ENCODE data around the gene CMPK1.
A peak's percentile ranks its signal among the peaks of the same experiment; 100 is the strongest.
"Not testable (repeated sequence)": the region's sequence is repeated elsewhere in the genome, so short reads cannot be mapped to it uniquely, and the experiment has no call there.

CMPK1 gene, protein sequence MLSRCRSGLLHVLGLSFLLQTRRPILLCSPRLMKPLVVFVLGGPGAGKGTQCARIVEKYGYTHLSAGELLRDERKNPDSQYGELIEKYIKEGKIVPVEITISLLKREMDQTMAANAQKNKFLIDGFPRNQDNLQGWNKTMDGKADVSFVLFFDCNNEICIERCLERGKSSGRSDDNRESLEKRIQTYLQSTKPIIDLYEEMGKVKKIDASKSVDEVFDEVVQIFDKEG

DNA sequence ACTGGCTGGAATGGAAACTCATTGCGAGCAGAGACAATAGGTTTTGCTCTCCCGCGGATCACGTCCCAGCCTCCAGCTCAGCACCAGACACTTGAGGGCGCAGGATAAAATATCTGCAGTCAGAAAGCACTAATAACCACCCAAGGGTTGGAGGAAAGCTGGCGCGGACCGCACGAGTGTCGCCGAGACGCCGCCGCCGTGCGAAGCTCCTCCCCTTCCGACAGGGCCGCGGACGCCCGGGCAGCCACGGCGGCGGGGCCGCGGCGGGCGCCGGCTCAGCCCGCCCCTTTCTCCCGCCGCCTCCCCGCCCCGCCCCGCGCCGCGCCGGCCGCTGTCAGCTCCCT, at the start of gene CMPK1:
Gene CMPK1, plus strand, starts transcription at position 213 of the 344 bp plus-strand sequence. CDS start 156 bp downstream, outside the sequence.
- peak; percentile 78 to 81 for DNase-seq

DNA sequence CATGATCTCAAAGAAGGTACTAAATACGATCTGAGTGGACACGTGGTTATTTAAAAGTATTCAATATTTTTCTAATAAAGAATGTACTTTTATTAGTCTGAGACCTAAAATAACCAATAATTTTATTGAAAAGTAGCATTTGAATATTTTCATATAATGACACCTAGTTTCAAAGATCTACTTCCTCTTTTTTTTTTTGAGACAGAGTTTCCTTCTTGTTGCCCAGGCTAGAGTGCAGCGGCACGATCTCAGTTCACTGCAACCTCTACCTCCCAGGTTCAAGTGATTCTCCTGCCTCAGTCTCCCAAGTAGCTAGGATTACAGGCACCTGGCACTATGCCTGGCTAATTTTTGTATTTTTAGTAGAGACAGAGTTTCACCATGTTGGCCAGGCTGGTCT, 45.5 kb upstream of the CMPK1 start:
- DNase-seq, result not testable (repeated sequence)

DNA sequence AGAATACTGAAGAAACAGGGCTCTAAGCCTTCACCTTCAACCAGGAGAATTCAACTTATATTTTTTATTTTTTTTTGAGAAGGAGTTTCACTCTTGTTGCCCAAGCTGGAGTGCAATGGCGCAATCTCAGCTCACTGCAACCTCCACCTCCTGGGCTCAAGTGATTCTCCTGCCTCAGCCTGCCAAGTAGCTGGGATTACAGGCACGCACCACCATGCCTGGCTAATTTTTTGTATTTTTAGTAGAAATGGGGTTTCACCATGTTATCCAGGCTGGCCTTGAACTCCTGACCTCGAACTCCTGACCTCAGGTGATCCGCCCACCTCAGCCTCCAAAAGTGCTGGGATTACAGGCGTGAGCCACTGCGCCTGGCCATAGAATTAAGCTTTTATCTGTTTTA, 38.7 kb upstream of the CMPK1 start:
- not testable (repeated sequence) for DNase-seq

DNA sequence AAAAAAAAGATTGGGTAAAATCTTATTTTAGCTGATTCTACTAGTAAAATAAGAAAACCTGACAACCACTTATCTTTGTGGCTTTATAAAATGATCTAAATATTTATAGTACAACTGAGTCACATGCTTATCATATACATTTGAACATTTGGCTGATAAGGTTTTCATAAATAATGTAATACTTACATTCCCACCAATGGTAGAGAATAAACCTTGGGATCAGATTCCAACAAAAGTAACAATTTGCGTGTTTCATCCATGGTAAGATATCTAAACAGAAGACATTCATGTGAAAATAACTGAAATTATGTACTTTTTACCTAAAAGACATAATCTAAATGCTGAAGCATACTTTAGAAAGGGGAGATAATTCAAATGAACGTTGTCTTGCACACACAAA, 38.0 kb upstream of the CMPK1 start:
- no peak for DNase-seq

DNA sequence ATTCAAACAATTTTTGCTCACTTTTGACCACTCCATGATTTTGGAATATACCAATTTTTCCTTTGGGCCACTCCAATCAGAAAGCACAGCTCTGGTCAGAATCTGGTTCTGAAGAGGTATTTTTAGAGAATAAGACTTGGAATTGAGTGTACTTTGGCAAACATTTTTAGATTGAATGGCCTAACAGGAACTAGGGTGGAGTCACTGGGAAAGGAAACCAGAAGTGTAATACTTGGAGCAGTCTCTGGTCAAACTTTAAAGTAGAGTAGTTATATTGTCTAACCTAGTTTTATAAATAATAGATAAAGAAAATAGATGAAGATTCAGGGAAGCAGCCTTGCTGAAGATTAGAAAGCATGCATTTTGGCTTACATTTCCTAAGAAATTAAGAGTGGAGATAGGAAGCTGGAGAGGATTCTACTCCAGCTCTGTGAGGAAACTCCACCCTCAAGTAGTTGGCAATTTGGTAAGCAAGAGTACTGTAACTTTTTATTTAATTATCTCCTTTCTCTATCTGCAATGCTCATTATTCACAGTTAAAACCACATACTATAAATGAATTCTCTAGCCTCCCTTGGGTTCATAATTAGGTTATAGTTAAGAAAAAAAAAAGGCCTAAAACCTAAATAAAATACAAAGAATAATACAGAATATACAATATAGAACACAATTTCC, 35.4 kb upstream of the CMPK1 start:
- DNase-seq, result no peak

DNA sequence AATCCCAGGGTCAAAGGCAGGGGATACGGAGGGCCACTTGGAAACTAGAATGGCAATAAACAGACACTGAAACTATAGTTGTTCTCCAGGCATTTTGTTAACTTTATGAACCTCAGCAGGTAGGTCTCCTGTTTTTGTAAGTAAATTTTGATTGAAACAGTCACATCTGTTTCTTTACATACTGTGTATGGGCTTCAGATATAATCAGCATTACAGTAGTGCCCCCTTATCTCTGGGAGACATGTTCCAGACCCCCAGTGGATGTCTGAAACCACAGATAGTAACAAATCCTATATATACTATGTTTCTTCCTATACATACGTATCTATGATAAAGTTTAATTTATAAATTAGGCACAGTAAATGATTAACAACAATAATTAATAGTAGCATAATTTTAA, 31.1 kb upstream of the CMPK1 start:
- DNase-seq, result no peak

DNA sequence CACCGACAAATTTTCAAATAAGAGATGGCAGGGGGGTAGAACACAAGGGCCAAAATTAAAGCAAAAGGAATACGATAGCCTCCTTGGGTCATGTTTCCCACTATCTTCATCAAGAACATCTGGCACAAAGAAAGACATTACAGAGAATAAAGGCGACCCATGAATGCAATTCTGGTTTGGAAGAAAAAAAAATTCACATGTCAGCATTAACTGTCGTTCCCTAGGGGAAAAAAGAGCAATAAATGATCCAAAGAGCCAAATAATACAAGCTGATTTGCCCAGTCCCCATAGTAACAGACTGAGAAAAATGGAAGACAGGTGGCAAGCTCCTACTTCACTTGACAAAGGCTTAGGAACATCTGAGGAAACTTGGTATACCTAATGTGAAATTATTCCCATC, 24.2 kb upstream of the CMPK1 start:
- DNase-seq, result no peak

DNA sequence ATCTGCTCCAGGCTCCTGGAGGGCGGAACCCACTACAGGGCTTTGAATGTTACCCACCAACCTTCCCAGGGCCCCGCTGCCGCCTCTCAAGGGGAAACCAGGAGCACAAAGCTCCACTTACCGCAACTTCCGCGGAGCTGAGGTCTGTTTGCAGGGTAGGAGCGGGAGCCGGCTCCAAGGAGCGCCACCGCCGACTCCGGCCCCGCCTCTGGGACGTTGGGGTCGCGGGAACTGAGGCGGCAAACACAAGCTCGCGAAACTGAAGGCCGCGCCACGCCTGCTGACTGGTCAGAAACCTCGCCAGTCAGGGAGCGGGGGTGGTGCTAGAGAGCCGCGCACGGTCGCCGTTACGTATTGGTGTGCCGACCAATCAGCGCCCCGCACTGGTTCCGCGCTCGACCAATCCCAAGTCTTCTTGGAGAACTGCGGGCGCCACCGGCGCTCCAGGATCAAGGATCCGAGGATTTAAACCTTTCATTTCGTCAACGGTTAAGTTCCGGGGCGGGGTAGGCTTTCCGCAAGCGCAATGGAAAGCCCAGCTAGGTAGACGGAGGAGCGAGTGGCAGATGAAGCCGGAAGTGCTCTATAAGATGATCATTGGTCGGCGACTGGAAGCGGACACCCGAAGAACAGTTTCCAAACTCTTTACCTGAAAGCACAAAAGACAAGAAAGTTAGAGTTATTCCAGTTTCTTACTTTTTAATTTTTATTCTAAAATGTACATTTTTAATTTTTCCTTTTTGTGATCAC, 19.5 kb upstream of the CMPK1 start, which contains the start of gene STIL:
Gene STIL, minus strand, starts transcription at position 233 of the 750 bp plus-strand sequence. CDS start 3,828 bp downstream, outside the sequence.
- DNase-seq, result peak; percentile 95 to 96

DNA sequence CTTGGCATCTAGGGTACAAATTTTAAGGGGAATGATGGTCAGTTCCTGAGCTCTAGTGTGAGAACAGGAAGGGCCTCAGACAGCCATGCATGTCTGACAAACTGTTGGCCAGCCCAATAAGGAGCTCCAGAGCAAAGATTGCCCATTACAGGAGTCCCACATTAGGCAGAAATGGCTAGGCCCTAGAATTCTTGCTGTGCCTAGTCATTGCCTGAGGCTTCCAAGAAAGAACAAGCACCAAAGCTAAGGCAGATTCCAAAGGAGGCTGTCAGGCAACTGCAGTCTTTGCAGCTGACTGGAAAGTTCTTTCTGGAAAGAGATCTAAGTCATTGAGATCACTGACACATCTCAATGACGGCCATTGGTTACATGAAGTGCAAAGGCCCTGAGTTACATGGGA, 15.7 kb upstream of the CMPK1 start:
- DNase-seq, result no peak

DNA sequence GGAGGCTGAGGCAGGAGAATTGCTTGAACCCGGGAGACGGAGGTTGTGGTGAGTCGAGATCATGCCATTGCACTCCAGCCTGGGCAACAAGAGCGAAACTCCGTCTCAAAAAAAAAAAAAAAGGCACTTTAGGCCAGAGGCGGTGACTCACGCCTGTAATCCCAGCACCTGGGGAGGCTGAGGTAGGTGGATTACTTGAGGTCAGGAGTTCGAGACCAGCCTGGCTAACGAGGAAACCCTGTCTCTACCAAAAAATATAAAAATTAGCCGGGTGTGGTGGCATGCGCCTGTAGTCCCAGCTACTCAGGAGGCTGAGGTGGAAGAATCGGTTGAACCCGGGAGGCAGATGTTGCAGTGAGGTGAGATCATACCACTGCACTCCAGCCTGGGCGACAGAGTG, 13.6 kb upstream of the CMPK1 start:
- not testable (repeated sequence) for DNase-seq

DNA sequence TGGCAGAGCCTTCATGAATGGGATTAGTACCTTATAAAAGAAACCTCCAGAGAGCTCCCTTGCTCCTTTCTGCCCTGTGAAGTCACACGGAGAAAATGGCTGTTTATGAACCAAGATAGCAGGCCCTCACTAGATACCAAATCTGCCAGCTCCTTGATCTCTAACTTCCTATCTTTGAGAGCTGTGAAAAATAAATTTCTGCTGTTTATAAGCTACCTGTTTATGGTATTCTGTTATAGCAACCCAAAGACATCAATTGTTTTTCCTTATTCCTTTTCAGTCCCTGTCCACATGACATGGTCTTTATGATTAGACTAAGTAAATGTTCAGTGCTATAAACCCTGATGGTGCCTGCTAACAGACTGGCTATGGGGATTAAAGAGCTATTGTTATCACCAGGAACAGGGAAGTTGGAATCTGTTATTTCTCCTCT, 10.0 kb upstream of the CMPK1 start:
- DNase-seq, result no peak

DNA sequence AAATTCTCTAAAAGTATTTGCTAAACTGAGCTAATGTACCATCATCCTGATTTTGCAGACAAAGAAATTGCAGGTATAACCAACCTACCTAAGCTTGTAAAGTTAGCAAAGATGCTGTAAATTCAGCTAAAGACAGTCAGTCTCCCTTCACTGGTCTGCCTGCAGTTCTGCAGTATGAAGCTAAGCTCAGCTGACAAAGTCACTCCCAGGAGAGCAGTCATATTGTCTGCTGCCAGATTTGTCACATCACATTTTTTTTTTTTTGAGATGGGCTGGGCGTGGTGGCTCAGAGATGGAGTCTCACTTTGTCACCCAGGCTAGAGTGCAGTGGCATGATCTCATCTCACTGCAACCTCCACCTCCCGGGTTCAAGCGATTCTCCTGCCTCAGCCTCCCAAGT, 8.9 kb upstream of the CMPK1 start:
- no peak for DNase-seq

DNA sequence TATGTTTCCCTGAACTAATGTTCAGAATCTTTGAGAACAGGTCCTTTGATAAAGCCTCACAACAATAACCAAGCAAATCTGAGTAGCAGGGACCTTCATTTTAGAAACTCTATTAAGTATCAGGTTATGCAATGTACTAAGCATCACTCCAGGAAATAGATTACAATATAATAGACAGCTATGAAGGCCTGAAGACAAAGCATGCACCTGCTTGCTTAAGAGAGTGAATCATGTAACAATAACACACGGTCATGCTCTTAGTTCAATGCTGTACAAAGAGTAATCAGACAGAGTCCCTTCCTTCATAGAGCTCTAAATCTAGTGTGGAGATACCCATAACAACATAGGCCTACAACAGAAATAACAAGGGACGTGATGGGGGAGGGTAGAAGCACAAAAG, 8.1 kb upstream of the CMPK1 start:
- DNase-seq, result no peak

DNA sequence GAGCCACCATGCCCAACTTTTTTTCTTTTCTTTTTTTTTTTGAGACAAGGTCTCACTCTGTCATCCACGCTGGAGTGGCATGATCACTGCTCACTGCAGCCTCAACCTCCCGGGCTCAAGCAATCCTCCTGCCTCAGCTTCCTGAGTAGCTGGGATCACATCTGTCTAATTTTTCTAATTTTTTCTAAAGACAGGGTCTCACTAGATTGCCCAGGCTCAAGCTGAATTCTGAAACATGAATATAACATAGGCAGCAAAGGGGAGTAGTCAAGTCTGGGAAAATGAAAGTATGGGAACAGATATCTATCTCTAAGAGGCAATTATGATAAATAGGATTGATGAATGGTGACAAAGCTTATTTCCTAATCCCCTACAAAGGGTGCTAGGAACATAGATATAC, 7.3 kb upstream of the CMPK1 start:
- no peak for DNase-seq

DNA sequence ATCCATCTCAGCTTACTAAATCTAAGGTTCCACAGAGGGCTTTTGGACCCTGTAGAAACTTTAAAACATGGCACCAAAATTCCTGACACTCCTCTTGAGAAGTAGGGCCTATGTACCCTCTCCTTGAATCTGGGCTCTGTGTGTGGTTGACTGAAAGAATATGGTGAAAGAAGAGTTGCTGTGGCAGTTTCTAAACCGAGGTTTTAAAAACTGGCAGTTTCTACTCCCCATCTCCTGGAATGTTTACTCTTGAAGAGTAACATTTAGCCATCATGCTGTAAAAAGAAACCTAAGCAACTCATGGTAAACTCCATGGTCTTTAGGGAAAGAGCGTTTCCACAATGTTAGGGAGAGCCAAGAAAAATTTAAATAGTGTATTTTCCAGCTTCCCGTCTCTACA, 4.6 kb upstream of the CMPK1 start:
- DNase-seq, result no peak

DNA sequence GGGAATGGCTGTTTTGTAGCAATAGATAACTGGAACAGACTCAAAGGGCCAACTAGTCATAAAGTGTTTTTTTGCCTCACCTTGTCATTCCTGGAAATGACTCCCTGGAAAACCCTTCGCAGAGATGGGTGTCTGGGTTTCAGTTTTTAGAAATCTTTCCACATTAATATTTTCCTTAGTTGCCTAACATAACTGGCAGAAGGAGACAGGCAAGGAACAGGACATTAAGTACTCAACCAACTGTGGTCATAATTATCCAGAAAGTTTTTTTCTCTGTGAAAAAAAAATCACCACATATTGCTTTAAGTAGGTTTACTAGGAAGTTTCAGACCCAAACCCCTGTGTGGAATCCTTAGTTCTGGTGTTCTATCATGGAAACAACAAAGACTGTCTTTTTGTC, 3.4 kb upstream of the CMPK1 start:
- no peak for DNase-seq

DNA sequence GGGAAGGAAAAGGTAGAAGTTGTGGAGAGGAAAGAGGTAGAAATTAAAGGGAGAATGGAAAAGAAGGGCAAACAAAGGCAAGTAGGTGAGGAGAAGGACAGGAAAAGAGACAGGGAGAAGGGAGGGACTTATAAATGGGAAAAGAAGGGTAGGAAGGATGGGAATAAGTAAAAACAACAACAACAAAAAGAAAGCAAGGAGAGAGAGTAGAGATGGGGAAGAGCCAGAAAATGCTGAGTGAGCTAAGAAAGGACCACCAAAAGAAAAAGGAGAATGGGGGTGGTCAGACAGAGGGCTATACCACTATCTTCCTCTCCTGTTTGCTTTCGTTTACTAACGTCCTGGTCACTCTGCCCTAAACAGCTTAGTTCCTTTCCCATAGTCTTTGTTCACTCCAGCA, 1.7 kb upstream of the CMPK1 start:
- DNase-seq, result no peak

DNA sequence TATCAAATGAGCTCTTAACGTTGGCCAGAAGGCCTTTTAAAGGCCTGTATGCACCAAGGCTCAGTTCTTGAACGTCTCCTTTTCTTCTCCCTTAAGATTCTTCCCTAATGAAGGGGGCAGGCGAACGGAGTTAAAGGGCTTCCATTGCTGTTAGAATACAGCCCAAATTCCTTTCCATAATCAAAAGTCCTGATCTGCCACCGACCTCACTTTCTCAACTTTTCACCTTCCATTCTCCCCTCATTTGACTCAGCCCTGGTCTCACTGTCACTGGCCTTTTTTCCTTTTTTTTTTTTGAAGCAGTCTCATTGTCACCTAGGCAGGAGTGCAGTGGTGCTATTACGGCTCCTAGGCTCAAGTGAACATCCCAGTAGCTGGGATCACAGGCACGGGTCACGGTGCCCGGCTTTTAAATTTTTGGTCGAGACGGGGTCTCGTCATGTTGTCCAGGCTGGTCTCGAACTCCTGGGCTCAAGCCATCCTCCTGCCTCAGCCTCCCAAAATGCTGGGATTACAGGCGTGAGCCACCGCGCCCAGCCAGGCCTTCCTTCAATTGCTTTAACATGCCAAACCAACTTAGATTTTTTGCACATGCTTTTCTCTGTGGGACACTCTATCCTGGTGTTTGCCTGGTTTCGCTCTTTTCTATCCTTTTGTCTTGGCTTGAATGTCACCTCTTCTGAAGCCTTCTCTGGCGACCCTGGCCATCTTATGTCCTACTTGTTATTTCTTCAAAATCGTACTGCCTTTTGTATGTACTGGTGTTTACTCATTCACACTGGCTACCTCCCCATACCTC, 612 bp upstream of the CMPK1 start:
- DNase-seq, result no peak

DNA sequence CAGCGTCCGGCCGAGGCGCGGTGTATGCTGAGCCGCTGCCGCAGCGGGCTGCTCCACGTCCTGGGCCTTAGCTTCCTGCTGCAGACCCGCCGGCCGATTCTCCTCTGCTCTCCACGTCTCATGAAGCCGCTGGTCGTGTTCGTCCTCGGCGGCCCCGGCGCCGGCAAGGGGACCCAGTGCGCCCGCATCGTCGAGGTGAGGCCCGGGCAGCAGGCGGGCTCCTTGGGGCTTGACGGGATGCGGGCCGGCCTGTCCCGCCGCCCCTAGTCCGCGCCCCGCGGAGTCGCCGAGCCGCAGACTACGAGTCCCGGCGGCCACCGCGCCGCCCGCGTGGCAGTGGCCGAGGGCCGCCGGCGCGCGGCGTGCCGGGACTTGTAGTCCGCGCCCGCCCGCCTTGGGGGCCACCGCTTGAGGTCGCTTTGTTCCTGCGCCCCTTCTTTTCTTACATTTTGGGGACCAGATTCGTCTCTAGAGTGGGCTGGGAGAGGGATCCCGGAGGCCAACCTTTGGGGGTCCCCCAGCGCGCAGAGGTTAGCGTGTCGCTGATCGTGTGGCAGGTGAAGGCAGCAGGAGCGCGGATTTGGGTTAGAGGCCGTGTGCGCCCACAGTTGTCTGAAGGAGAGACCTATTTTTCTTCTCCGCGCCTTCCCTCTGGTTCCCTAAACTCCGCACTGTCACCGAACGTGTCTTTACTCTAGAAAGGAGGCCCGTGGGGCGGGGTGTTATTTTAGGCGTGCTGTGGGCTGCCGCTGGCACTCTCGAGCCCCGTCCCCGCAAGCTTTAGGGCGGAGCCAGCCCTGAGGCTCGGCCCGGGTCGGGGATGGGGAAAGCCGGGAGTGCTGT, 553 bp downstream of the CMPK1 start:
- DNase-seq, result peak; percentile 68 to 73

DNA sequence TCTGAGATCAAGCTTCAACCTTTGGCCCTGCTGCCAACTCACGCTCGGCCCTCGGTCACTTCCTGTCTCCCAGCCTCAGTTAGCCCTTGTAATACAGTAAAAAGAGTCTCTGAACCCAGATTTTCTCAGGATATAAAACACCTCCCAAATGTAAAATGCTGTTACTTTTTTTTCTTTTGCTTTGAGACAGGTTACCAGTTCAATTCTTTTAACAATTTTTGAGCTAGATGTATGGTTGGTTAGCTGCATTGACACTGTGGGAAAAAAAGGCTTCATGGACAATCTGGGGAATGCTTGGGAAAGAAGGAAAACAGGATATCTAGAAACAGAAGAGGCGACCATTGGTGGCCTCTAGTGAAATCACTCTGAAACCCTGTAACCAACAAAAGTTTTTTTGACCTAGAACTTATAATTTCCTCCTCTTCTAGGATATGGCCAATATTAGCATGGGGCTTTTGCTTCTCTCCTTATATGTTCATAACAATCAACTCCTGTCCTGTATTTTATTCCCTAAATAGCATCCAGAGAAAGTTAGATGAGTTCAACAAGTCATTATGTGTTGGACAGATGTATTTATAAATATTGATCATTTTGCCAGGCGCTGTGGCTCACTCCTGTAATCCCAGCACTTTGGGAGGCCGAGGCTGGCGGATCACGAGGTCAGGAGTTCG, 1.3 kb downstream of the CMPK1 start:
- no peak for DNase-seq

DNA sequence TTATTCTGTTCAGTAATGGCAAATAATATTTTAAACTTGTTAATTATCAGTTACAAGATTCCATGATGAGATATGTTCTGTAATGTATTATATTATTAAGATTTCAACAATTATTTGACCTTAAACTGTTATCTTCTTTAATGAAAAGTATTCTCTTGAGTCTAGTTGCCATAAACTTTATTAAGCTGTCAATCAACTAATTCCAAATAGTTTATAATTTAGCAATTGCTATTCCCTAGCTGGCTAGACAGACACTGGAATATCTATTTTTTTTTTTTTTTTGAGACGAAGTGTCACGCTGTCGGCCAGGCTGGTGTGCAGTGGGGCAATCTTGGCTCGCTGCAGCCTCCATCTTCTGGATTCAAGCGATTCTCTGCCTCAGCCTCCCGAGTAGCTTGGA, 3.8 kb downstream of the CMPK1 start:
- no peak for DNase-seq
